K562 (cell line): Measurements from ENCODE around the gene JPH4. TPM values are rescaled to one million over a fixed set of nuclear protein-coding genes. Genes with fewer than 3 reads are reported as not detected.

Experiments
- ATAC-seq: fragments of 200-7000 bp; cut with Tn5 transposase; 3 replicates; pipeline ENCODE4 v1.9.1; 2020; ENCODE audit warnings: moderate library complexity
- BruUV-seq: library from RNA; stranded (reverse); fragments of 400-500 nt; replicated peaks from 2 replicates; lab custom pipeline; 2021; lab: Mats Ljungman, UMichigan
- CTCF ChIA-PET: fragments of 300-600 bp; formaldehyde crosslinking; extraction: SDS; loops from one replicate; lab custom pipeline; 2021; ENCODE audit warnings: low intra/inter-chr PET ratio; lab: Yijun Ruan, JAX
- POLR2A ChIA-PET: fragments of 300-600, 350-650 bp; sonication (Branson Sonifier 250); formaldehyde crosslinking; extraction: SDS; loops from one replicate; lab custom pipeline; 2021; ENCODE audit warnings: antibody characterized with exemption, inconsistent platforms; lab: Yijun Ruan, JAX
- DNase-seq, 4 experiments: peaks; one replicate each; pipeline versions ENCODE4 v3.0.0 to v3.0.0-alpha.2; 2011 to 2018; ENCODE audit warnings: low spot score in 3 of 4, mixed read lengths in 3 of 4; ENCODE audit errors: extremely low read depth in 1 of 4
- FAIRE-seq: peaks from 2 replicates; lab custom pipeline; 2011; peaks lifted over from hg19 to GRCh38; lab: Jason Lieb, UNC
- H2AFZ ChIP-seq: 2 replicates; pipeline ENCODE4 v1.6.0; 2011; ENCODE audit warnings: low read depth, low read length, control low read depth, inconsistent platforms
- H3K27ac ChIP-seq: fragments of 200-600 bp; 3 replicates; pipeline ENCODE4 v1.8.0; 2011; ENCODE audit warnings: low read depth, mild to moderate bottlenecking, control low read depth, inconsistent platforms, low read length, moderate library complexity, mixed read lengths; ENCODE audit errors: extremely low read depth
- H3K27me3 ChIP-seq, 2 experiments: fragments of 300-600 bp in 1 of 2; 2 replicates in 1 of 2; 3 replicates in 1 of 2; pipeline versions ENCODE4 v1.6.0 to v1.8.0; 2011; ENCODE audit warnings: inconsistent platforms in 2 of 2, low read length in 2 of 2, mild to moderate bottlenecking in 1 of 2, mixed read lengths in 1 of 2, moderate library complexity in 1 of 2; ENCODE audit not compliant: control insufficient read depth in 2 of 2, insufficient read depth in 2 of 2
- H3K36me3 ChIP-seq: fragments of 300-600 bp; 3 replicates; pipeline ENCODE4 v1.8.0; 2011; ENCODE audit warnings: mild to moderate bottlenecking, low read length, inconsistent platforms; ENCODE audit not compliant: control insufficient read depth, insufficient read depth
- H3K4me1 ChIP-seq, 2 experiments: fragments of 200-600 bp in 1 of 2; replicated peaks in 1 of 2; 2 replicates in 1 of 2; 3 replicates in 1 of 2; pipeline versions ENCODE4 v1.5.1 to v1.8.0; 2011; ENCODE audit warnings: inconsistent platforms in 2 of 2, low read length in 2 of 2, mild to moderate bottlenecking in 1 of 2, mixed read lengths in 1 of 2, moderate library complexity in 1 of 2; ENCODE audit not compliant: control insufficient read depth in 2 of 2, insufficient read depth in 2 of 2
- H3K4me2 ChIP-seq: 2 replicates; pipeline ENCODE4 v1.6.1; 2011; ENCODE audit warnings: low read length, control low read depth, inconsistent platforms, mixed read lengths; ENCODE audit not compliant: insufficient read depth
- H3K4me3 ChIP-seq: fragments of 200-600 bp; sonication (generic), shearing (Covaris generic); 2 replicates; pipeline ENCODE4 v1.5.1; 2016; ENCODE audit warnings: control low read depth, inconsistent platforms
- H3K79me2 ChIP-seq: fragments of 200-600 bp; 3 replicates; pipeline ENCODE4 v1.8.0; 2011; ENCODE audit warnings: low read length, inconsistent platforms; ENCODE audit not compliant: control insufficient read depth, insufficient read depth
- H3K9ac ChIP-seq, 2 experiments: 2 replicates each; pipeline versions ENCODE4 v1.6.0 to v1.6.1; 2011; ENCODE audit warnings: low read depth in 2 of 2, low read length in 2 of 2, control low read depth in 1 of 2, inconsistent platforms in 1 of 2, mild to moderate bottlenecking in 1 of 2, mixed read lengths in 1 of 2; ENCODE audit not compliant: insufficient read depth in 1 of 2
- H3K9me1 ChIP-seq: one replicate; pipeline ENCODE4 v1.6.0; 2011; ENCODE audit warnings: inconsistent platforms, mild to moderate bottlenecking, low read length, moderate library complexity; ENCODE audit not compliant: control insufficient read depth, insufficient read depth
- H3K9me3 ChIP-seq: replicated peaks from 2 replicates; pipeline ENCODE4 v1.5.1; 2011; ENCODE audit warnings: low read depth, low read length, inconsistent platforms; ENCODE audit not compliant: control insufficient read depth, insufficient read depth
- H4K20me1 ChIP-seq: replicated peaks from 2 replicates; pipeline ENCODE4 v1.6.1; 2011; ENCODE audit warnings: low read length, inconsistent platforms, mixed read lengths; ENCODE audit not compliant: control insufficient read depth, insufficient read depth
- ADNP ChIP-seq: fragments of 200-800 bp; sonication (Bioruptor generic); IDR thresholded peaks from 2 replicates; pipeline ENCODE4 v1.6.1; 2016; ENCODE audit warnings: missing genetic modification characterization, missing compliant biosample characterization
- BRD4 ChIP-seq: fragments of 200-600 bp; sonication (generic); IDR thresholded peaks from 2 replicates; pipeline ENCODE4 v1.6.1; 2017; ENCODE audit warnings: inconsistent platforms
- ESRRB ChIP-seq: fragments of 250-450 bp; sonication (Bioruptor Pico); IDR thresholded peaks from 2 replicates; pipeline ENCODE4 v1.5.0; 2020; ENCODE audit warnings: mild to moderate bottlenecking, moderate library complexity, borderline replicate concordance
- FOSL1 ChIP-seq: fragments of 200-800 bp; sonication (Bioruptor generic); conservative IDR thresholded peaks from 2 replicates; pipeline ENCODE4 v1.6.1; 2016; ENCODE audit warnings: missing genetic modification characterization, missing compliant biosample characterization
- FOXJ3 ChIP-seq: sonication (generic); formaldehyde crosslinking; IDR thresholded peaks from 2 replicates; pipeline ENCODE4 v1.4.0; 2020; ENCODE audit warnings: mild to moderate bottlenecking, missing genetic modification reagents
- HMGN3 ChIP-seq: IDR thresholded peaks from 2 replicates; pipeline ENCODE4 v1.6.1; 2011; ENCODE audit warnings: borderline replicate concordance, low read depth, mild to moderate bottlenecking, mixed read lengths, low read length; ENCODE audit not compliant: insufficient read length; ENCODE audit errors: extremely low read depth
- JUNB ChIP-seq: fragments of 450-650 bp; formaldehyde crosslinking; conservative IDR thresholded peaks from 2 replicates; pipeline ENCODE4 v1.4.0; 2020; ENCODE audit warnings: mild to moderate bottlenecking
- PTTG1 ChIP-seq: fragments of 450-650 bp; IDR thresholded peaks from 2 replicates; pipeline ENCODE4 v1.6.1; 2016; ENCODE audit warnings: low read depth, mild to moderate bottlenecking, missing genetic modification characterization, missing compliant biosample characterization
- RBM39 ChIP-seq: fragments of 200-400 bp; formaldehyde crosslinking; optimal IDR thresholded peaks from 2 replicates; pipeline ENCODE3; 2018; ENCODE audit warnings: low read depth, low read length
- RHOXF2B ChIP-seq: fragments of 250-450 bp; sonication (Bioruptor Pico); conservative IDR thresholded peaks from 2 replicates; pipeline ENCODE4 v1.5.1; 2021
- SAFB2 ChIP-seq: fragments of 200-400 bp; formaldehyde crosslinking; IDR thresholded peaks from 2 replicates; pipeline ENCODE4 v1.6.1; 2018; ENCODE audit warnings: borderline replicate concordance, low read length, low read depth, moderate library complexity; ENCODE audit not compliant: severe bottlenecking
- TBL1XR1 ChIP-seq, 2 experiments: IDR thresholded peaks; 2 replicates each; pipeline ENCODE4 v1.6.1; 2012; ENCODE audit warnings: improper control_type of control experiment in 2 of 2, low read length in 2 of 2, mild to moderate bottlenecking in 1 of 2
- ZNF212 ChIP-seq: fragments of 450-650 bp; formaldehyde crosslinking; IDR thresholded peaks from 2 replicates; pipeline ENCODE4 v1.4.0; 2020; ENCODE audit warnings: mild to moderate bottlenecking
- ZNF561 ChIP-seq: fragments of 450-650 bp; formaldehyde crosslinking; conservative IDR thresholded peaks from 2 replicates; pipeline ENCODE4 v1.4.0; 2020; ENCODE audit warnings: mild to moderate bottlenecking, moderate library complexity
- WGBS: fragments of 100-300 bp; shearing (Covaris generic); methylation state at CpG from one replicate; pipeline ENCODE4 v1.1.6; 2016; ENCODE audit warnings: low coverage, mixed read lengths; ENCODE audit not compliant: insufficient coverage; ENCODE audit errors: missing lambda C conversion rate; 5-methylcytosine and 5-hydroxymethylcytosine counted together
- in situ Hi-C: fragments of 300-500 bp; cut with MboI; formaldehyde crosslinking; loops from 4 replicates; pipeline ENCODE4 v1.15.0; 2018; ENCODE audit warnings: inconsistent platforms, mixed read lengths
- intact Hi-C: fragments of 100-400 bp; cut with micrococcal nuclease; formaldehyde crosslinking; loops from 2 replicates; pipeline ENCODE4 v1.14.2; 2022
- polyA plus RNA-seq, 8 experiments: library from polyadenylated mRNA; depleted of rRNA in 4 of 8; stranded (reverse) in 5 of 8; unstranded in 3 of 8; fragments of >200 nt; fragmentation: Nextera tagmentation in 2 of 8; fragmentation: Illumina TruSeq in 1 of 8; extraction: Ambion mirVana in 2 of 8; extraction: Trizol in 1 of 8; gene quantifications; 2 replicates each; pipeline versions ENCODE4 v1.2.1 to v1.2.3, GENCODE V29; 2011 to 2014; ENCODE audit warnings: inconsistent platforms in 1 of 8, missing spikeins in 1 of 8
- total RNA-seq, 7 experiments: library from RNA; depleted of rRNA in 6 of 7; stranded (reverse); fragments of >200 nt in 6 of 7; fragmentation: Illumina TruSeq in 2 of 7; extraction: Trizol in 2 of 7; gene quantifications; 2 replicates each; pipeline versions ENCODE4 v1.2.1 to v1.2.3, GENCODE V29; 2011 to 2021; ENCODE audit warnings: low replicate concordance in 1 of 7
- TF ChIP-seq, protein P1 (sequence below): fragments of 200-800 bp; sonication (Bioruptor generic); IDR thresholded peaks from 2 replicates; pipeline ENCODE4 v1.6.1; 2017; ENCODE audit warnings: missing genetic modification characterization, missing compliant biosample characterization

Gene JPH4
- total and polyA plus RNA-seq, 9 of the 15 experiments (the other 6 are each of a cell fraction or from before 2014, with no cell fraction given) = 0.04 to 0.13 (median 0.06) TPM; not detected in 5

DNA sequence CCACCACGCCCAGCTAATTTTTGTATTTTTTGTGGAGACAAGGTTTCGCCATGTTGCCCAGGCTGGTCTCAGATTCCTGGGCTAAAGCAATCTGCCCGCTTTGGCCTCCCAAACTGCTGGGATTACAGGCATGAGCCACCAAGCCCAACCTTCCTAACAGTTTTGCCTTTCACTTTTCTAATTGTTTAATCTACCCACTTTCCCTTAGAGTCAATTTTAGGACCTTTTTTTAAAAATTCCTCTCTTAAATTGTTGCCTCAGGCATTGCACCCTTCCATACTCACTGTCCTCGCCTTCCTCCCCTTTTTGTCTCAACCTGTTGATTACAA is 38.5 kb downstream of the JPH4 start:
- no peak overlapping the region for H3K9ac ChIP-seq
- intact Hi-C loops = no loop called here
- ChIA-PET POLR2A (no interaction called here), CTCF (interaction anchor here (1.0 to 2.3 kb wide), 3 partner anchors 59 to 212 kb away, joined by 3 to 9 read pairs (median 5); no protein-coding TSS in a partner anchor)
- H3K79me2 ChIP-seq = no peaks in the 10 kb centered on the region
- H3K9me3 ChIP-seq = no peaks in the 10 kb centered on the region
- no peak overlapping the region for H3K4me2 ChIP-seq
- WGBS = 20% methylated on average over 3 of the region's 4 CpGs
- H3K36me3 ChIP-seq = no peaks in the 10 kb centered on the region
- no peak overlapping the region for H3K4me3 ChIP-seq
- TF ChIP-seq RHOXF2B (CRISPR knock-in tag) = no peak
- no peak for TF ChIP-seq FOSL1 (tag)
- no peak for TF ChIP-seq RBM39
- no peak for TF ChIP-seq TBL1XR1 (IDR thresholded peaks at IDR 0.05; ENCODE audit: low read length in 2 of 2)
- no peak for TF ChIP-seq JUNB (CRISPR knock-in tag)
- no peak for TF ChIP-seq ZNF561 (CRISPR knock-in tag)
- TF ChIP-seq PTTG1 = no peak
- TF ChIP-seq ADNP (tag) = no peak
- TF ChIP-seq HMGN3 = no peak
- TF ChIP-seq ZNF212 (CRISPR knock-in tag) = no peak
- no peak for TF ChIP-seq FOXJ3 (CRISPR knock-in tag)
- TF ChIP-seq SAFB2 = no peak
- TF ChIP-seq ESRRB = no peak
- no peak for TF ChIP-seq BRD4
- TF ChIP-seq, protein P1, sequence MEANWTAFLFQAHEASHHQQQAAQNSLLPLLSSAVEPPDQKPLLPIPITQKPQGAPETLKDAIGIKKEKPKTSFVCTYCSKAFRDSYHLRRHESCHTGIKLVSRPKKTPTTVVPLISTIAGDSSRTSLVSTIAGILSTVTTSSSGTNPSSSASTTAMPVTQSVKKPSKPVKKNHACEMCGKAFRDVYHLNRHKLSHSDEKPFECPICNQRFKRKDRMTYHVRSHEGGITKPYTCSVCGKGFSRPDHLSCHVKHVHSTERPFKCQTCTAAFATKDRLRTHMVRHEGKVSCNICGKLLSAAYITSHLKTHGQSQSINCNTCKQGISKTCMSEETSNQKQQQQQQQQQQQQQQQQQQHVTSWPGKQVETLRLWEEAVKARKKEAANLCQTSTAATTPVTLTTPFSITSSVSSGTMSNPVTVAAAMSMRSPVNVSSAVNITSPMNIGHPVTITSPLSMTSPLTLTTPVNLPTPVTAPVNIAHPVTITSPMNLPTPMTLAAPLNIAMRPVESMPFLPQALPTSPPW (CRISPR knock-in tag) = no peak
- no peak overlapping the region for H2AFZ ChIP-seq
- no TSS peak for BruUV-seq
- in situ Hi-C loops = no loop called here
- no peak overlapping the region for H3K27ac ChIP-seq
- FAIRE-seq (no peak), ATAC-seq (no peak), DNase-seq (no peak)
- no peaks in the 10 kb centered on the region for H3K9me1 ChIP-seq
- no peaks in the 10 kb centered on the region; a peak in 1 of 5 replicates for H3K4me1 ChIP-seq
- H4K20me1 ChIP-seq = no peaks in the 10 kb centered on the region
- H3K27me3 ChIP-seq = peaks cover 0 to 4% of the 10 kb centered on the region in 2 experiments; a peak in 1 of 5 replicates
